ENCODE measurements around the gene UBE2O.
A peak's percentile ranks its signal among the peaks of the same experiment; 100 is the strongest.

UBE2O gene

DNA sequence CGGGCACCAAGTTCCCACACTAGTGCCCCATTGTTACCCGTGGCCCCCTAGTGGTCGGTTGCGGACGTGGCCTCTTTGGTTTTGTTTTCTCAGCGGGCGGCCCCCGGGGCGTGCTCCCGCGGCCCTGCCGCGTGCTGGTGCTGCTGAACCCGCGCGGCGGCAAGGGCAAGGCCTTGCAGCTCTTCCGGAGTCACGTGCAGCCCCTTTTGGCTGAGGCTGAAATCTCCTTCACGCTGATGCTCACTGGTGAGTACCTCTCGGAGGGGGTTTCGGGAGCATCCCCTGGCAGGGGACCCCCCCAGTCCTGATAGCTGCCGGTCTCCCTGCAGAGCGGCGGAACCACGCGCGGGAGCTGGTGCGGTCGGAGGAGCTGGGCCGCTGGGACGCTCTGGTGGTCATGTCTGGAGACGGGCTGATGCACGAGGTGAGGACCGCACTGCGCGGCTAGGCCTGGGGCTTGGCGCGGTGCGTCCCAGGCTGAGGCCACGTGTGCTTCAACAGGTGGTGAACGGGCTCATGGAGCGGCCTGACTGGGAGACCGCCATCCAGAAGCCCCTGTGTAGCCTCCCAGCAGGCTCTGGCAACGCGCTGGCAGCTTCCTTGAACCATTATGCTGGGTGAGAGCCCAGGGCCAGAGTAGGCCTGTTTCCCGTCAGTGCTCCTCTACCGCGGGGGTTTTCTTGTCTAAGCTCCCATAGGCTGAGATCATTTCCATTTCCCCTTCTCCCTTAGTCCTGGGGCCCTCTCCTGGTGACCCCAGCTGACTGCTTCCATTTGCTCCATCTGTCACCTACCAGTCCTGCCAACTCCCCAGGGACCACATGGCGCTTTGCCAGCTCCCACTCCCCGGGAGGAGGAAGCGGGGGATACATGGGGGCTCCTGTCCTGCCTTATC lies 66.8 kb downstream of the UBE2O start:
- Histone ChIP-seq H3K27ac (ENCODE audit: low read depth, low read length, severe bottlenecking) (peak overlapping the region; percentile 10), H3K9me3 (ENCODE audit: control insufficient read depth, low read length) (no peaks in the 10 kb centered on the region), H3K4me1 (ENCODE audit: control insufficient read depth, insufficient read depth, low read length, poor library complexity, severe bottlenecking) (peaks cover 14% of the 10 kb centered on the region), H3K4me3 (ENCODE audit: extremely low read depth, insufficient read depth, low read length, poor library complexity, severe bottlenecking) (peak overlapping the region; percentile 59), H3K36me3 (ENCODE audit: control insufficient read depth, insufficient read depth, low read length) (peaks cover 44% of the 10 kb centered on the region)
- WGBS, 2 experiments (ENCODE audit: insufficient coverage in 2 of 2): 57 to 67% methylated on average over 47 to 50 of the region's 52 CpGs

- no peaks in the 10 kb centered on the region for H3K9me3 ChIP-seq (ENCODE audit: control insufficient read depth, low read length)
- H3K4me1 ChIP-seq (ENCODE audit: control insufficient read depth, insufficient read depth, low read length, poor library complexity, severe bottlenecking): peaks cover 14% of the 10 kb centered on the region
- H3K36me3 ChIP-seq (ENCODE audit: control insufficient read depth, insufficient read depth, low read length): peaks cover 35% of the 10 kb centered on the region
- WGBS, 2 experiments (ENCODE audit: insufficient coverage in 2 of 2): 4% methylated on average over 58 to 72 of the region's 74 CpGs
- H3K27ac ChIP-seq (ENCODE audit: low read depth, low read length, severe bottlenecking): no peak overlapping the region
- H3K4me3 ChIP-seq (ENCODE audit: extremely low read depth, insufficient read depth, low read length, poor library complexity, severe bottlenecking): peak overlapping the region; percentile 59
Observed at GRCh38 chr17:76384987-76385891, 67.7 kb downstream of the UBE2O start.

- Histone ChIP-seq H3K27ac (ENCODE audit: low read depth, low read length, severe bottlenecking) (peak within 1 kb of the TSS; percentile 93), H3K4me3 (ENCODE audit: extremely low read depth, insufficient read depth, low read length, poor library complexity, severe bottlenecking) (peak within 1 kb of the TSS; percentile 59)
- WGBS, 2 experiments (ENCODE audit: insufficient coverage in 2 of 2): 0 to 1% methylated on average over 86 to 103 of the region's 118 CpGs
Observed at GRCh38 chr17:76384222-76384986, 68.5 kb downstream of the UBE2O start, which contains the start of gene SPHK1. Gene SPHK1 (plus strand): TSS chr17:76384609. CDS start chr17:76385645, 1,036 bp downstream.

DNA sequence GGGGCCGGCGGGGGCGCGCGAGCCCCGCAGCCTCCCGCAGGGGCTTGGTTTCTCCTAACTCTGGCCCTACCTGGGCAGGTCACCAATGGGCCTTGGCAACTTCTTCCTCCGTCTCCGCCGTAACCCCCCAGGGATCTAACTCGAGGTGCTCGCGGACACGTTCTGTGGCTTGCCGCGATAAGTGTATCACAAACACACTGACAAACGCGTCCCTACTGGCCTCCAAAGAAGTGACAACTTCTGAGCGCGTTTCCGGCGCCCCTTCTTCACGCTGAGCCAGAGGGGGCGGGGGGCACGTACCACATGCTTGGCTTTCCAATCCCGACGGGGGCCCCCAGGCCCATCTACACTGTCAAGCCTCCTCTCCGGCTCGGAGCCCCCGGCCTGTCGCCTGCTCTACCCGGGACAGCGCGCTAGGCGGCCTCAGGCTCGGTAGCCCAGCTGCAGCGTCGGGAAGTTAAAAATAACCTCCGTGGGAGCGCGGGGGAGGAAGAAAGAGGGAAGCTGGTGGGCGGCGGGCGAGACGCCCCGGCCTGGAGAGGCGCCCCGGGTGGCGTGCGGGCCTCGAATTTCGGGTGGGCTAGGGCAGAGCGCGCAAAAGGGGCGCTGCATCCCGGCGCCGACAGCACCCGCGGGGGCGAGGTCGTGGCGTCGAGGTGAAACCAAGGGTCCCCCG lies 69.3 kb downstream of the UBE2O start:
- peak overlapping the region; percentile 59 for H3K4me3 ChIP-seq (ENCODE audit: extremely low read depth, insufficient read depth, low read length, poor library complexity, severe bottlenecking)
- 0% methylated on average over 32 to 53 of the region's 65 CpGs for WGBS, 2 experiments (ENCODE audit: insufficient coverage in 2 of 2)
- H3K27ac ChIP-seq (ENCODE audit: low read depth, low read length, severe bottlenecking): peak overlapping the region; percentile 93
- peaks cover 16% of the 10 kb centered on the region for H3K4me1 ChIP-seq (ENCODE audit: control insufficient read depth, insufficient read depth, low read length, poor library complexity, severe bottlenecking)
- peaks cover 22% of the 10 kb centered on the region for H3K36me3 ChIP-seq (ENCODE audit: control insufficient read depth, insufficient read depth, low read length)
- no peaks in the 10 kb centered on the region for H3K9me3 ChIP-seq (ENCODE audit: control insufficient read depth, low read length)

More at GRCh38 chr17:76384222-76384986, 68.5 kb downstream of the UBE2O start, which contains the start of gene SPHK1:
- Histone ChIP-seq H3K36me3 (ENCODE audit: control insufficient read depth, insufficient read depth, low read length) (peaks cover 26% of the 10 kb centered on the region), H3K9me3 (ENCODE audit: control insufficient read depth, low read length) (no peaks in the 10 kb centered on the region), H3K4me1 (ENCODE audit: control insufficient read depth, insufficient read depth, low read length, poor library complexity, severe bottlenecking) (peaks cover 14% of the 10 kb centered on the region)

- WGBS, 2 experiments (ENCODE audit: insufficient coverage in 2 of 2): 0 to 1% methylated on average over 50 to 56 of the region's 80 CpGs
- Histone ChIP-seq H3K4me1 (ENCODE audit: control insufficient read depth, insufficient read depth, low read length, poor library complexity, severe bottlenecking) (peaks cover 16% of the 10 kb centered on the region), H3K9me3 (ENCODE audit: control insufficient read depth, low read length) (no peaks in the 10 kb centered on the region), H3K27ac (ENCODE audit: low read depth, low read length, severe bottlenecking) (peak overlapping the region; percentile 93), H3K4me3 (ENCODE audit: extremely low read depth, insufficient read depth, low read length, poor library complexity, severe bottlenecking) (peak overlapping the region; percentile 59), H3K36me3 (ENCODE audit: control insufficient read depth, insufficient read depth, low read length) (peaks cover 18% of the 10 kb centered on the region)
Observed at GRCh38 chr17:76382803-76383545, 70.0 kb downstream of the UBE2O start.

DNA sequence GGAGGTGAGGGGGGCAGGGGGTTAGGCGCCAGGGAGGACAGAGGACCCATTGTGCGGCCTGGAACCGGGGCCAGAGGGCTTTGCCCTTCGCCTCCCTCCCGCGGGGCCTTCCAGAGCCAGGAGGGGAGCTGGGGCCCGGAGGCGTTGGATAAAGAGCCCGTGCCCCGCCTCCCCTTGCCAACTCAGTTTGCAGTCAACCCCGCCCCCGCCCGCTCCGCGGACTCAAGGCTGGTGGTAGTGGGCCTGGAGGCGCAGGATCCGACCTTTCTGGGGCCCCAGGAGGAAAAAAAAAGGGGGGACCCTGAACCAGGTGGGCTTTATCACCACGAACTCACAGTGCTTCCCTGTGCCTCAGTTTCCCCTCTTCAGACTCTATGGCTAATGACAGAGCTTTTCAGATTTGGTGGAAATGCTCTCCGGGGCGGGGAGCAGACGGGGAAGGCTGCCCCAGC lies 70.6 kb downstream of the UBE2O start:
- Histone ChIP-seq H3K4me3 (ENCODE audit: extremely low read depth, insufficient read depth, low read length, poor library complexity, severe bottlenecking) (peak overlapping the region; percentile 59), H3K36me3 (ENCODE audit: control insufficient read depth, insufficient read depth, low read length) (peaks cover 12% of the 10 kb centered on the region), H3K27ac (ENCODE audit: low read depth, low read length, severe bottlenecking) (peak overlapping the region; percentile 93)

DNA sequence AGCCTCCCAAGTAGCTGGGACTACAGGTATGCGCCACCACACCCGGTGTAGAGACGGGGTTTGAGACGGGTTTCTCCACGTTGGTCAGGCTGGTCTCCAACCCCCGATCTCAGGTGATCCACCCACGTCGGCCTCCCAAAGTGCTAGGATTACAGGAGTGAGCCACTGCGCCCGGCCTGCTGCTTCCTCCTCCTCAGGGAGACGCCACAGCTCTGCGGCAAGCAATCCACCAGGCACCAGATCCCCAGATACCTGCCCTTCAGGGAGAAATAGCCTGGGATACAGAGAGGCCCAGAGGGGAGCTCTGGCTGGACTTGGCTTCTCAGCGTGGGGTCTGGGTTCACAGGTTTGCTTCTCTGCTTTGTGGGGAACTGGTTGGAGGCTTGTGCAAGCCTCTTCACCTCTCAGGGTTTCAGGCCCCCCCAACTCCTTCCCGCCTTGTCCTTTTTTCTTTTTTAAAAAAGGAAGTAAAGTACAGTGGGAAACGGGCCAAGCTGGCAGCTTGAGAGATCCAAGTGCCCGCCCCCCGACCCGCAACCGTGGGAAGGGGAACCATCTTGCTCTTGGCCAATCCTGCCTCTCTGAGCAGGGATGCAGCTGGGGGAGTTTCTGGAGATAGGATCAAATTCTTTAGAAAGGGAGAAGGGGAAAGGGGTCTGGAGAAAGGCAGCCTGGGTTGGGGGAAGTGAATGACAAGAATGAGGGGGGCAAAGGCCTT lies 71.2 kb downstream of the UBE2O start:
- peaks cover 7% of the 10 kb centered on the region for H3K36me3 ChIP-seq (ENCODE audit: control insufficient read depth, insufficient read depth, low read length)
- H3K9me3 ChIP-seq (ENCODE audit: control insufficient read depth, low read length): peaks cover 4% of the 10 kb centered on the region
- peak overlapping the region; percentile 59 for H3K4me3 ChIP-seq (ENCODE audit: extremely low read depth, insufficient read depth, low read length, poor library complexity, severe bottlenecking)
- H3K4me1 ChIP-seq (ENCODE audit: control insufficient read depth, insufficient read depth, low read length, poor library complexity, severe bottlenecking): peaks cover 16% of the 10 kb centered on the region
- H3K27ac ChIP-seq (ENCODE audit: low read depth, low read length, severe bottlenecking): peak overlapping the region; percentile 93
- 64 to 65% methylated on average over 14 to 18 of the region's 19 CpGs for WGBS, 2 experiments (ENCODE audit: insufficient coverage in 2 of 2)

More for the DNA sequence above, 70.6 kb downstream of the UBE2O start:
- WGBS, 2 experiments (ENCODE audit: insufficient coverage in 2 of 2): 1 to 2% methylated on average over 13 to 16 of the region's 21 CpGs
- peaks cover 4% of the 10 kb centered on the region for H3K9me3 ChIP-seq (ENCODE audit: control insufficient read depth, low read length)
- peaks cover 16% of the 10 kb centered on the region for H3K4me1 ChIP-seq (ENCODE audit: control insufficient read depth, insufficient read depth, low read length, poor library complexity, severe bottlenecking)

GRCh38 chr17:76379646-76380376 lies 73.1 kb downstream of the UBE2O start:
- no peaks in the 10 kb centered on the region for H3K36me3 ChIP-seq (ENCODE audit: control insufficient read depth, insufficient read depth, low read length)
- H3K27ac ChIP-seq (ENCODE audit: low read depth, low read length, severe bottlenecking): no peak overlapping the region
- peaks cover 10% of the 10 kb centered on the region for H3K4me1 ChIP-seq (ENCODE audit: control insufficient read depth, insufficient read depth, low read length, poor library complexity, severe bottlenecking)
- no peak overlapping the region for H3K4me3 ChIP-seq (ENCODE audit: extremely low read depth, insufficient read depth, low read length, poor library complexity, severe bottlenecking)
- WGBS, 2 experiments (ENCODE audit: insufficient coverage in 2 of 2): 93 to 95% methylated on average over 12 to 16 of the region's 21 CpGs
- H3K9me3 ChIP-seq (ENCODE audit: control insufficient read depth, low read length): peaks cover 4% of the 10 kb centered on the region
